Activated CD8-positive, alpha-beta memory T cell treated with anti-CD3 and anti-CD28 coated beads for 48 hours (primary cell): Measurements from ENCODE around the gene RAD23A.

Experiments
- DNase-seq, 3 experiments: peaks; one replicate each; pipeline ENCODE4 v3.0.0-alpha.2; 2020; ENCODE audit warnings: low read depth in 2 of 3, low spot score in 2 of 3

The RAD23A gene

GRCh38 chr19:12984143-12984627 lies 38.5 kb downstream of the RAD23A start:
- DNase-seq = no peak

- no peak for DNase-seq
Measured at GRCh38 chr19:12984683-12985048, 39.0 kb downstream of the RAD23A start.

- DNase-seq = no peak
Measured at GRCh38 chr19:12985049-12985776, 39.6 kb downstream of the RAD23A start.

- no peak for DNase-seq
Measured at GRCh38 chr19:12986726-12987125, 41.1 kb downstream of the RAD23A start.

- DNase-seq = no peak
Measured at GRCh38 chr19:12987190-12987589, 41.5 kb downstream of the RAD23A start.

- no peak for DNase-seq
Measured at GRCh38 chr19:12987781-12988180, 42.1 kb downstream of the RAD23A start.

GRCh38 chr19:12990431-12990830 lies 44.8 kb downstream of the RAD23A start:
- DNase-seq = no peak

GRCh38 chr19:12990853-12991252 lies 45.2 kb downstream of the RAD23A start:
- no peak for DNase-seq

- DNase-seq = no peak
Measured at GRCh38 chr19:12991296-12991695, 45.6 kb downstream of the RAD23A start.

GRCh38 chr19:12992729-12993128 lies 47.1 kb downstream of the RAD23A start:
- no peak for DNase-seq

- no peak for DNase-seq
Measured at GRCh38 chr19:12993562-12993961, 47.9 kb downstream of the RAD23A start.

GRCh38 chr19:12994701-12995595 lies 49.3 kb downstream of the RAD23A start, which contains the start of gene NFIX:
TSS of gene NFIX (plus strand) at chr19:12995475. CDS start at chr19:12995838, 363 bp downstream.
- DNase-seq = no peak

GRCh38 chr19:12995596-12996405 lies 50.1 kb downstream of the RAD23A start:
- no peak for DNase-seq

- no peak for DNase-seq
Measured at GRCh38 chr19:12996406-12997094, 50.9 kb downstream of the RAD23A start.

GRCh38 chr19:12997179-12997966 lies 51.7 kb downstream of the RAD23A start:
- no peak for DNase-seq

- DNase-seq = no peak
Measured at GRCh38 chr19:12997967-12998940, 52.6 kb downstream of the RAD23A start.

GRCh38 chr19:13001166-13001501 lies 55.5 kb downstream of the RAD23A start:
- DNase-seq = no peak

- DNase-seq = no peak
Measured at GRCh38 chr19:13001502-13002165, 56.0 kb downstream of the RAD23A start.
